DMS153 treated with DMSO at 0.1 percent for 48 hours (cell line): ENCODE results near the gene GOLGA5.
"Not testable (repeated sequence)": the region's sequence is repeated elsewhere in the genome, so short reads cannot be mapped to it uniquely, and the experiment has no call there.

ENCODE experiments used
- DNase-seq: peaks from one replicate; lab custom pipeline; 2025; ENCODE audit not compliant: unreplicated experiment; lab: John Stamatoyannopoulos, UW

GOLGA5 gene

DNA sequence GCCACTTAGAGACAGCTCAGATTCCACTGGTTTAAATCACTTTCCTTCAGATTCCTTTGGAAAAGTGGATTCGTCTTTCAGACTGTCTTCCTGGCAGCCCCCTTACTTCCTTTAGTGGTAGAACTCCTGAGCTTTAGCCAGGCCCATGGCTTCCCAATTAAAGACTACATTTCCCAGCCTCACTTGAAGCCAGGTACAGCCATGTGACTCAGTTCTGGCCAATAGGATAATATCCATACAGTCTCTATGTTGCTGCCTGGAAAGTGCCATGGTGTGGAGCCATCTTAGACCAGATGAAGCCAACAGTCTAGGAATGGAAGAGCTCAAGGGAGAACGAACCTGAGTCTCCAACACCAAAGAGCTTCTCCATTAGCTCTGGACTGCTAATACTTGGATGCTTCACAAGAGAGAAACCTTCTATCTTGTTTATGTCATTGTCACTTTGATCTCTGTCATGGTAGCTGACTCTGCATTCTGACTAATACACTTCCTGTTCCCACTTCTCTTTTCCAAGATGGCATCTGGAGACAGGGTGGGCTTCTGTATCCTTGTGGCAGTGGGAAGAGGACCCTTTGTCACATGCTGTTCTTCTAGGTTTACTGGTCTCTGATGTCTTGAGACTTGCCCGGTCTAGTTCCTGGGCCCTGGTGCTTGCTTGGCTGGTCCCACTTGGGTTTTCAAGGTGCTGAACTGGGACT, 15.1 kb upstream of the GOLGA5 start:
- DNase-seq, result not testable (repeated sequence)

DNA sequence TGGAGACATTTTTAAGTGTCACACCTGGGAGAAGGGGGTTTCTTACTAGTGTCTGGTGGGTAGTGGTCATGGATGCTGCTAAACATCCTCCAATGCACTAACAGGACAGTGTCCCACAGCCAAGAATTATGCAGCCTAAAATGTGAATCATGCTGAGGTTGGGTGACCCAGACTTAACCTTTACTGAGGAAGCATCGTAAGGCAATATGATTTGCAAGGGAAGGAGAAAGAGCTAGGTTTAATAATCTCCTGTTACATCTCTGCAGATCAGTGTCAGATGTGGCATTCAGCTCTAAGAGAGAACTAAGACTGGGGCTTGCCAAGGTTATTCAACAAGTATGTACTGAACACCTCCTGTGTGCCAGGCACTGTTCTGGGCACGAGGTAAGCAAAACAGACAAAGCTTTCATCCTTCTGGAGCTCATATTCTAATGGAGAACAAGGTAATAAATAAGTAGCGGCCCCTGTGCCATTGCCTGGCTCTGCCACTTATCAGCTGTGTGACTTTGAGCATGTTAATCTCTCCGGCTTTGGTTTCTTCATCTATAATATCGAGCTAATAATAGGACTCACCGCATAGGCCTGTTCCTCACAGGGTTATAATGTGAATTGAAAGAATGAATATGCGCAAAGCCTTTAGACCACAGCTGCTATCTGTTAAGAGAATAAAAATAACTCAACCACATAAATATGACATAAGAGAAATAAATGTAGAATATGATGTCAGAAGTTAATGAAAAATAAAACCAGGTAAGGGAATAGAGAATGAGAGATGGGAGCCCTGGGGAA, 13.5 kb upstream of the GOLGA5 start:
- no peak for DNase-seq

GRCh38 chr14:92781350-92781749, 12.8 kb upstream of the GOLGA5 start:
- no peak for DNase-seq

DNA sequence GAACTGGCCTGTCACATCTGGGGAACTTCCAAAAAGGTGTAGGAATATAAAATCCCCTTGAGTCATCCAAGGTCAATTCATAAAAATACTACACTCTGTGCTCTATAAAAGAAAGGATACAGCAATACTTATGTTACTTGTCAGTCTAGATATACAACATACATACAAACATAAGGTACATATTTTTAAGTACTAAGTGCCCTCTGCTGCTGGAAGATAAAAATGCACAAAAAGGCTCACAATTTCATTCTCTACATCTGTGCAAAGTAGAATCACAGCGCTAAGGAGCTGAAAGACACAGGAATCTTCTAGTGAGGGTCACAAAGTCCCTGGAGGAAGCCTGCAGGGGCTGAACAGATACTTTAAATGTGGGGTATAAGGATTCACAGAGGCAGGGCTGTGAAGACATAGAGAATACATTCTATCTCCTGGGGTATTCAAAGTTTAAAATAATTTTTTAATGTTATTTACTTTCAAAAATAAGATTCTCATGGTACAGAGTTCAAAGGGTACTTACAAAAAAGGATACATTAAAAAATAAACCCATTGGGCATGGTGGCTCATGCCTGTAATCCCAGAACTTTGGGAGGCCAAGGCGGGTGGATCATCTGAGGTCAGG, 10.2 kb upstream of the GOLGA5 start:
- peak; percentile 67 for DNase-seq

- DNase-seq, result no peak
Observed at GRCh38 chr14:92785667-92786426, 8.3 kb upstream of the GOLGA5 start.

DNA sequence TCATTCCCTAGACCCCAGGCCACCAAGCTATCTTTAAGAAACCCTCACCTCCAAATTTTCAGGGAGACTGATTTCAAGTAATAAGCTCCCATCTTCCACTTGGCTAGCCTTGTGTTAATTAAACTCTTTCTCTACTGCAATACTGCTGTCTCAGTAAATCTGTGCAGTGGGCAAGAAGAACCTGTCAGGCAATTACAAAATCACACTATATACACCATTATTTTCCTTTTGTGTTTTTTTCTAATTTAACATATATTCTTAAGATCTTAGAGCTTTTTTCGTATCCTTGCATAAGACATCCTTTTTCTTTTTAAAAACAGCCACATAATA, 7.7 kb upstream of the GOLGA5 start:
- DNase-seq, result no peak

DNA sequence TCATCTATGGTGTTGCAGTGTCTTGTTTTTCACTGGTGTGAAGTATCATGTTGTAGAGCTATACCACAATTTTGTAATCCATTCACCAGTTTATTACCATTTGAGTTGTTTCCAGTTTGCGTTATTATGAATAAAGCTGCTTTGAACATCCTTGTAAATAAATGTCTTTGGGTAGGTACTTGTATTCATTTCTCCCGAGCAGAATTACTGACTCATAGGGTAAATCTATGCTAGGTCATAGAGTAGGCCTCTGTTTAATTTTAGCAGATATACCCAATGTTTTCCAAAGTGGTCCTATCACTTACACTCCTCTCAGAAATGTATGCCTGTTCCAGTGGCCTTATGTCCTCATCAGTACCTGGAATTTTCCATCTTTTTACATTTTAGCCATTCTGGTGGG, 6.6 kb upstream of the GOLGA5 start:
- no peak for DNase-seq

DNA sequence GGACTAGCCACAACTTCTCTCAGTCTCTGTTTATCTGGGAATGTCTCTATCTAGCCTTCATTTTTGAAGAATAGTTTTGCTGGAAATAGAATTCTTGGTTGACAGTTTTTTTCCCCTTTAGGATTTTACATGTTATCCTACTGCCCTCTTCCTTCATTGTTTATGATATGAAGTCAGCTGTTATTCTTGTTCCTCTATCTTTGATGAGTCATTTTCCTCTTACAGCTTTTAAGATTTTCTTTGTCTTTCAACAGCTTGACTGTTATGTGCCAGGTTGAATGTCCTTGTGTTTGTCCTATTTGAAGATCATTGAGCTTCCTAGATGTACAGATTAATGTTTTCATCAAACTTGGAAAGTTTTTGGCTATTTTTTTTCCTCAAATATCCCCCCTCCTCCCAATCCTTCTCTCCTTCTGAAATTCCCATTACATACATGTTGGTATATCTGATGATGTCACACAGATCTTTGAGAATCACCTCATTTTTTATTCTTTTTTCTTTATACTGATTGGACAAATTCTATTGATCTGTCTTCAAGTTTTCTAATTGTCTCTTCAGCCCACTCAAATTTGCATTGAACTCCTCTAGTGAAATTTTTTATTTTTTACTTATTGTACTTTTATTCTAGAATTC, 4.5 kb upstream of the GOLGA5 start:
- no peak for DNase-seq

- DNase-seq, result no peak
Observed at GRCh38 chr14:92792885-92793284, 1.2 kb upstream of the GOLGA5 start.

DNA sequence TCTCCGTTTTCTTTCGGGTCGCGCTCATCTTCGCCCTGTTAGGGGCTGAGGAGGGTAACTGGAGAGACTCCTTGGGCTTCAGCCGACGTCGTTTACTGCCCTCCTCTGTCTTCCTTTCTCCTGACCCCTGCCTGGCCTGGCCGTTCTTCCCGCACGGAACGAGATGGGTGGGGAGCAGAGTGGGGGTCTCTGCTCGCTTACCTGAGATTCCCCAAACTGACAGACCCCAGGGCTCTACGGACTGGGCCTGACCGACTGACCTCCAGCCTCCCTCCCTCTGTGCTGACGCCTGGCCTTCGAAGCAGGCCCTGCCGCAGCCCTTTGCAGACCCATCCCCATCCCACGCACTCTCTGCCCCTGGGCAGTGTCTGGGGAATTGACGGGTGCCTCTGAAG, 439 bp downstream of the GOLGA5 start:
- no peak for DNase-seq

DNA sequence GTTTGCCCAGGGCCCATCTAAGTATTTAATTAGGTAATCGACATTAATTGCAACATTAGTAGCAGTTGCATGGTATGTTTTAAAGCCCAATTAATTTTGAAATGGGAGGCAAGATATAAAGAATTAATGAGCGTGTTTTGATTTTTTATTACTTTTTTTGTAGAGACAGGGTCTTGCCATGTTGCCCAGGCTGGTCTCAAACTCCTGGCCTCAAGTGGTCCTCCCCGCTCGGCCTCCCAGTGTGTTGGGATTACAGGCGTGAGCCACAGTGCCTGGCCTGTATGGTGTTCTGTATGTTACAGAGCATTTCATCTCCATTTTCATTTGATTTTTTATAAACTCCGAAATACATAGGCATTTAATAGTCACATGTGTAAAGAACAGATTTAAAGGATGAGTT, 856 bp downstream of the GOLGA5 start:
- DNase-seq, result no peak

- DNase-seq, result no peak
Observed at GRCh38 chr14:92797935-92798653, 4.0 kb downstream of the GOLGA5 start.

DNA sequence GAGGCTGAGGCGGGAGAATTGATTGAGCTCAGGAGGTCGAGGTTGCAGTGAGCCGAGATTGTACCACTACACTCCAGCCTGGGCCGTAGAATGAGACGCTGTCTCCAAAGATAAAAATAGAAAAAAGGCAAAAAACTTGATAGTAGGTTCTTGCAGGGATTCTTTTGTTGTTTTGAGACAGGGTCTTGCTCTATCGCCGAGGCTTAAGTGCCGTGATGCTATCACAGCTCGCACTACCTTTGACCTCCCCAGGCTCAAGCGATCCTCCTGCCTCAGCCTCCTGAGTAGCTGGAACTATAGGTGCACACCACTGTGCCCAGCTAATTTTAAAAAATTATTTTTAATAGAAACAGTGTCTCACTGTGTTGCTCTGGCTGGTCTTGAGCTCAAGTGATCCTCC, 4.7 kb downstream of the GOLGA5 start:
- DNase-seq, result no peak

DNA sequence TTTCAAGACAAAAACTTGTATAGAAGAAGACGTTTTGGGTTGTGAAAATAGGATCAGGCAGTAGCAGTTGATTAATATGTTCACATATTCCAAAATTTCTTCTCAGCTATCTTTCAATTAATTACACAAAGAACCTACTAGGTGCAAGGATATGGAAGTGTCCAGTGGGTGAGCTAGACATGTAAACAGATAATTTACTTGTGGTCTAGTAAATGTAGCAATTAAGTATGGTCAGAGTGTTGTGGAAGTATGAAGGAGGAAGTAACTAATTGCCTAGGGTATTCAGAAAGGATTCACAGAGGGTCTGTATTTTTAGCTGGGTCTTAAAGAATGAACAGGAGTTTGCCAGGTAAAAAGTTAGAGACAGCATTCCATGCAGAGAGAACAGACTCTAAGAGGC, 5.9 kb downstream of the GOLGA5 start:
- no peak for DNase-seq

DNA sequence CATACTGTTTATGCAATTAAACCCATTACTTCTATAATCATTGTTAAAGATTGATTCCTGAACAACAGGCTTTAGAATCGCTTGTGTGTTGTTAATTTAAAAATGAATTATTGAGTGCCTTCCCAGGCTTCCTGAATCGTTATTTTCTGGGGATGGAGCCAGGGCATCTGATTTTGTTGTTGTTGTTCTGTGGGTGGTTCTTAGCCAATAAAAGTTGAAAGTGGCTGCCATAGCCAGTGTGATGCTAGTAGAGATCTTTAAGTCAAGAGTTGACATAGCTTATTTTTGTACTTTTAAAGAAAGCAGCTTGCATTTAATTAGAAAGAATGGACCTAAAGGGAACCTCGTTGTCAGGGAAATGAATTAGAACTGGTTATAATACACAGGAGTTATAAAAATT, 6.4 kb downstream of the GOLGA5 start:
- DNase-seq, result no peak

DNA sequence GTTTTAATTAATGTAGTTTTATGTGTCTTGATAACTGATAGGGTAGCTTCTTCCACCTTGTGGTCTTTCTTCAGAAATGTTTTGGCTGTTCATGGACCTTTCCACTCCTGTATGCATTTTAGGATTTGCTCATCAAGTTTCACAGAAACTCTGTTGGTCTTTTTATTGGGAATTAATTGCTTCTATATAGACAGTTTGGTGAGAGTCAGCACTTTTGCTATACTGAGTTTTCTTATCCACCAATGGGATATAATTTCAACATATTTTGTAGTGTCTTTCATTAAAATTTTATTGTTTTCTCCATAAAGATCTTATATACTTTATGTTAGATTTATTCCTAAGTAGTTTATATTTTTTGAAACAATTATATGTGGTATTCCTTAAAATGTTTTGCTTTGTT, 7.8 kb downstream of the GOLGA5 start:
- no peak for DNase-seq

GRCh38 chr14:92802678-92803077, 8.6 kb downstream of the GOLGA5 start:
- DNase-seq, result no peak

GRCh38 chr14:92813201-92813600, 19.1 kb downstream of the GOLGA5 start:
- no peak for DNase-seq

- DNase-seq, result no peak
Observed at GRCh38 chr14:92819011-92819597, 25.0 kb downstream of the GOLGA5 start.
